ENCODE measurements around the gene SH3D19.
"Not testable (repeated sequence)": the region's sequence is repeated elsewhere in the genome, so short reads cannot be mapped to it uniquely, and the experiment has no call there.

The SH3D19 gene

GRCh38 chr4:151148261-151148660 is 177.1 kb downstream of the SH3D19 start:
- DNase-seq (ENCODE audit: low read depth): no peak

GRCh38 chr4:151147000-151147399 is 178.4 kb downstream of the SH3D19 start:
- no peak for DNase-seq (ENCODE audit: low read depth)

GRCh38 chr4:151144329-151145072 is 180.9 kb downstream of the SH3D19 start:
- no peak for DNase-seq (ENCODE audit: low read depth)

- DNase-seq (ENCODE audit: low read depth): no peak
Measured at GRCh38 chr4:151143811-151144210, 181.6 kb downstream of the SH3D19 start.

GRCh38 chr4:151143162-151143561 is 182.2 kb downstream of the SH3D19 start:
- no peak for DNase-seq (ENCODE audit: low read depth)

- no peak for DNase-seq (ENCODE audit: low read depth)
Measured at GRCh38 chr4:151142758-151143157, 182.6 kb downstream of the SH3D19 start.

- no peak for DNase-seq (ENCODE audit: low read depth)
Measured at GRCh38 chr4:151139814-151140213, 185.6 kb downstream of the SH3D19 start.

- DNase-seq (ENCODE audit: low read depth): not testable (repeated sequence)
Measured at GRCh38 chr4:151136048-151136447, 189.4 kb downstream of the SH3D19 start.

- no peak for DNase-seq (ENCODE audit: low read depth)
Measured at GRCh38 chr4:151133311-151133710, 192.1 kb downstream of the SH3D19 start.

- DNase-seq (ENCODE audit: low read depth): no peak
Measured at GRCh38 chr4:151129796-151130195, 195.6 kb downstream of the SH3D19 start.

- DNase-seq (ENCODE audit: low read depth): peak; percentile 19
Measured at GRCh38 chr4:151117371-151117962, 207.9 kb downstream of the SH3D19 start.

GRCh38 chr4:151114986-151115385 is 210.4 kb downstream of the SH3D19 start:
- DNase-seq (ENCODE audit: low read depth): no peak

- DNase-seq (ENCODE audit: low read depth): no peak
Measured at GRCh38 chr4:151114338-151114737, 211.1 kb downstream of the SH3D19 start.

GRCh38 chr4:151110236-151110635 is 215.2 kb downstream of the SH3D19 start:
- no peak for DNase-seq (ENCODE audit: low read depth)

- DNase-seq (ENCODE audit: low read depth): no peak
Measured at GRCh38 chr4:151107063-151107462, 218.3 kb downstream of the SH3D19 start.

GRCh38 chr4:151105454-151106032 is 219.9 kb downstream of the SH3D19 start:
- no peak for DNase-seq (ENCODE audit: low read depth)

- DNase-seq (ENCODE audit: low read depth): no peak
Measured at GRCh38 chr4:151104621-151105020, 220.8 kb downstream of the SH3D19 start.

- DNase-seq (ENCODE audit: low read depth): no peak
Measured at GRCh38 chr4:151103758-151104157, 221.6 kb downstream of the SH3D19 start.

GRCh38 chr4:151100531-151100930 is 224.9 kb downstream of the SH3D19 start:
- DNase-seq (ENCODE audit: low read depth): no peak

GRCh38 chr4:151099976-151100417 is 225.4 kb downstream of the SH3D19 start:
- no peak for DNase-seq (ENCODE audit: low read depth)

- peak; percentile 95 for DNase-seq (ENCODE audit: low read depth)
Measured at GRCh38 chr4:151099229-151099975, 226.0 kb downstream of the SH3D19 start, which contains the start of gene RPS3A. RPS3A (plus strand) TSS chr4:151099628; CDS start chr4:151099653, 25 bp downstream.

- no peak for DNase-seq (ENCODE audit: low read depth)
Measured at GRCh38 chr4:151098979-151099228, 226.5 kb downstream of the SH3D19 start.

GRCh38 chr4:151097759-151098158 is 227.6 kb downstream of the SH3D19 start:
- DNase-seq (ENCODE audit: low read depth): no peak

Measured in stimulated activated CD4-positive, alpha-beta T cell treated with anti-CD3 and anti-CD28 coated beads, Interleukin-2, amount 100 ng/mL, for 4 hours (primary cell).